H1 (cell line): ENCODE measurements around the gene ZNF516. TPM values are rescaled to one million over a fixed set of nuclear protein-coding genes. Genes with fewer than 3 reads are reported as not detected.

Experiments
- CTCF ChIA-PET: fragments of 300-600 bp; sonication (Branson Sonifier 250); formaldehyde crosslinking; loops from one replicate; lab custom pipeline; 2021; ENCODE audit not compliant: partially characterized antibody; lab: Charles Lee
- POLR2A ChIA-PET: fragments of 300-600 bp; sonication (Branson Sonifier 250); formaldehyde crosslinking; loops from one replicate; lab custom pipeline; 2021; ENCODE audit warnings: inconsistent platforms; ENCODE audit not compliant: partially characterized antibody; lab: Charles Lee
- DNase-seq, 2 experiments: peaks; one replicate each; pipeline versions ENCODE4 v3.0.0 to v3.0.0-alpha.2; 2010 to 2022; ENCODE audit warnings: low spot score in 2 of 2, low read depth in 1 of 2, mixed read lengths in 1 of 2
- FAIRE-seq: peaks from 2 replicates; lab custom pipeline; 2011; peaks lifted over from hg19 to GRCh38; lab: Jason Lieb, UNC
- H2AFZ ChIP-seq: 2 replicates; pipeline ENCODE4 v1.8.1; 2012; ENCODE audit warnings: low read length, inconsistent platforms
- H2AK5ac ChIP-seq: 2 replicates; pipeline ENCODE4 v1.6.1; 2013; ENCODE audit warnings: low read depth, low read length
- H2BK120ac ChIP-seq: replicated peaks from 2 replicates; pipeline ENCODE3; 2013; ENCODE audit warnings: low read depth, low read length, inconsistent platforms
- H2BK12ac ChIP-seq: 2 replicates; pipeline ENCODE4 v1.6.1; 2013; ENCODE audit warnings: low read depth, low read length
- H2BK15ac ChIP-seq: 2 replicates; pipeline ENCODE4 v1.6.1; 2013; ENCODE audit warnings: low read length
- H2BK20ac ChIP-seq: 2 replicates; pipeline ENCODE4 v1.6.1; 2013; ENCODE audit warnings: low read length
- H2BK5ac ChIP-seq: 2 replicates; pipeline ENCODE4 v1.6.1; 2013; ENCODE audit warnings: low read depth, low read length
- H3K14ac ChIP-seq: 2 replicates; pipeline ENCODE4 v1.6.1; 2013; ENCODE audit warnings: inconsistent platforms; ENCODE audit not compliant: insufficient read length
- H3K18ac ChIP-seq: 2 replicates; pipeline ENCODE4 v1.6.1; 2013; ENCODE audit warnings: low read length; ENCODE audit errors: extremely low read depth
- H3K23ac ChIP-seq: 2 replicates; pipeline ENCODE4 v1.6.1; 2013; ENCODE audit warnings: inconsistent platforms; ENCODE audit not compliant: insufficient read length
- H3K23me2 ChIP-seq: 2 replicates; pipeline ENCODE4 v1.6.1; 2013; ENCODE audit warnings: low read depth, low read length
- H3K27ac ChIP-seq: 2 replicates; pipeline ENCODE4 v1.6.1; 2011; ENCODE audit warnings: low read depth, low read length, inconsistent platforms
- H3K27me3 ChIP-seq, 4 experiments: replicated peaks in 1 of 4; 1 replicate in 1 of 4; 2 replicates in 3 of 4; pipeline versions ENCODE4 v1.6.1 to v1.8.1; 2011 to 2013; ENCODE audit warnings: low read length in 3 of 4, mild to moderate bottlenecking in 3 of 4, inconsistent platforms in 2 of 4, mixed read lengths in 2 of 4, moderate library complexity in 1 of 4; ENCODE audit not compliant: control insufficient read depth in 3 of 4, insufficient read depth in 3 of 4; ENCODE audit errors: extremely low read depth in 1 of 4
- H3K36me3 ChIP-seq, 4 experiments: 2 replicates each; pipeline versions ENCODE4 v1.6.1 to v1.8.1; 2011 to 2013; ENCODE audit warnings: mild to moderate bottlenecking in 4 of 4, low read length in 3 of 4, moderate library complexity in 2 of 4, control low read depth in 1 of 4, inconsistent platforms in 1 of 4; ENCODE audit not compliant: insufficient read depth in 4 of 4, control insufficient read depth in 2 of 4
- H3K4ac ChIP-seq: replicated peaks from 2 replicates; pipeline ENCODE3; 2013; ENCODE audit warnings: low read length, low read depth, mixed read lengths, inconsistent platforms; ENCODE audit not compliant: insufficient read length
- H3K4me1 ChIP-seq, 4 experiments: replicated peaks in 1 of 4; 1 replicate in 1 of 4; 2 replicates in 3 of 4; pipeline versions ENCODE4 v1.6.1 to v1.8.1; 2011 to 2013; ENCODE audit warnings: low read length in 3 of 4, inconsistent platforms in 2 of 4, mixed read lengths in 1 of 4; ENCODE audit not compliant: insufficient read depth in 4 of 4, control insufficient read depth in 3 of 4
- H3K4me2 ChIP-seq, 2 experiments: 2 replicates each; pipeline versions ENCODE4 v1.6.1 to v1.8.1; 2011 to 2013; ENCODE audit warnings: low read depth in 2 of 2, low read length in 2 of 2, control low read depth in 1 of 2, inconsistent platforms in 1 of 2, mild to moderate bottlenecking in 1 of 2; ENCODE audit not compliant: insufficient read depth in 1 of 2
- H3K4me3 ChIP-seq, 4 experiments: fragments of 200-600, 300-600 bp in 1 of 4; sonication (generic), shearing (Covaris generic), sonication (Bioruptor Twin) in 1 of 4; 2 replicates each; pipeline versions ENCODE4 v1.5.1 to v1.8.1; 2011 to 2016; ENCODE audit warnings: low read length in 4 of 4, low read depth in 3 of 4, control low read depth in 2 of 4, inconsistent platforms in 2 of 4, mild to moderate bottlenecking in 2 of 4, mixed read lengths in 1 of 4, moderate library complexity in 1 of 4; ENCODE audit not compliant: insufficient read depth in 2 of 4; ENCODE audit errors: extremely low read depth in 1 of 4
- H3K56ac ChIP-seq: replicated peaks from 2 replicates; pipeline ENCODE3; 2013; ENCODE audit warnings: low read depth, mild to moderate bottlenecking, mixed read lengths, low read length, inconsistent platforms; ENCODE audit not compliant: insufficient read length
- H3K79me1 ChIP-seq: 2 replicates; pipeline ENCODE4 v1.6.1; 2013; ENCODE audit warnings: low read depth, low read length, control low read depth
- H3K79me2 ChIP-seq, 2 experiments: 2 replicates each; pipeline versions ENCODE4 v1.6.1 to v1.8.1; 2012 to 2013; ENCODE audit warnings: low read length in 2 of 2, mild to moderate bottlenecking in 2 of 2, inconsistent platforms in 1 of 2; ENCODE audit not compliant: insufficient read depth in 2 of 2, control insufficient read depth in 1 of 2
- H3K9ac ChIP-seq, 4 experiments: replicated peaks in 1 of 4; 1 replicate in 1 of 4; 2 replicates in 3 of 4; pipeline versions ENCODE4 v1.6.1 to v1.8.1; 2011 to 2013; ENCODE audit warnings: low read depth in 3 of 4, low read length in 3 of 4, control low read depth in 2 of 4, mild to moderate bottlenecking in 2 of 4, moderate library complexity in 2 of 4, inconsistent platforms in 1 of 4; ENCODE audit errors: extremely low read depth in 1 of 4
- H3K9me3 ChIP-seq, 2 experiments: 2 replicates each; pipeline versions ENCODE4 v1.6.1 to v1.8.1; 2012 to 2013; ENCODE audit warnings: mild to moderate bottlenecking in 2 of 2, moderate library complexity in 2 of 2, control low read depth in 1 of 2, inconsistent platforms in 1 of 2, low read depth in 1 of 2, low read length in 1 of 2, mixed read lengths in 1 of 2; ENCODE audit not compliant: insufficient read depth in 2 of 2
- H4K20me1 ChIP-seq, 2 experiments: replicated peaks in 1 of 2; 2 replicates each; pipeline versions ENCODE3 to v1.8.1; 2011 to 2013; ENCODE audit warnings: inconsistent platforms in 2 of 2, low read length in 2 of 2, mild to moderate bottlenecking in 1 of 2; ENCODE audit not compliant: insufficient read depth in 2 of 2, control insufficient read depth in 1 of 2
- H4K5ac ChIP-seq: 2 replicates; pipeline ENCODE4 v1.6.1; 2013; ENCODE audit warnings: low read length, low read depth, mixed read lengths, inconsistent platforms; ENCODE audit not compliant: insufficient read length
- H4K8ac ChIP-seq: 2 replicates; pipeline ENCODE4 v1.8.0; 2013; ENCODE audit warnings: mild to moderate bottlenecking, moderate library complexity, low read length, inconsistent platforms; ENCODE audit not compliant: insufficient read depth; ENCODE audit errors: extremely low read depth
- H4K91ac ChIP-seq: replicated peaks from 2 replicates; pipeline ENCODE3; 2013; ENCODE audit warnings: low read length, mixed read lengths, inconsistent platforms; ENCODE audit not compliant: insufficient read length
- CBX8 ChIP-seq: fragments of 300-800, 300-1000 bp; sonication (generic); IDR thresholded peaks from 2 replicates; pipeline ENCODE4 v1.7.1; 2016; ENCODE audit warnings: low read depth, low read length, borderline replicate concordance
- MAFK ChIP-seq: IDR thresholded peaks from 2 replicates; pipeline ENCODE4 v1.6.1; 2012; ENCODE audit warnings: low read depth, mild to moderate bottlenecking, improper control_type of control experiment, low read length
- TBP ChIP-seq: IDR thresholded peaks from 2 replicates; pipeline ENCODE4 v1.6.1; 2011; ENCODE audit warnings: low read depth, low read length, improper control_type of control experiment
- WGBS, 2 experiments: shearing (Covaris generic) in 1 of 2; methylation state at CpG; one replicate each; pipeline versions ENCODE4 v1.1.6 to v1.1.7; 2013 to 2015; ENCODE audit warnings: low lambda C conversion rate in 2 of 2, mixed read lengths in 2 of 2, inconsistent platforms in 1 of 2, low coverage in 1 of 2, missing lambda C conversion rate in 1 of 2; ENCODE audit not compliant: insufficient replicate concordance in 2 of 2, insufficient coverage in 1 of 2, insufficient read length in 1 of 2; ENCODE audit errors: extremely low coverage in 1 of 2, missing lambda C conversion rate in 1 of 2; 5-methylcytosine and 5-hydroxymethylcytosine counted together
- polyA plus RNA-seq, 7 experiments: library from polyadenylated mRNA; depleted of rRNA in 3 of 7; stranded (reverse) in 5 of 7; unstranded in 2 of 7; fragments of >200 nt in 5 of 7; fragments of 200-250 nt in 2 of 7; gene quantifications; 1 replicate in 5 of 7; 2 replicates in 1 of 7; 4 replicates in 1 of 7; pipeline versions ENCODE4 v1.2.1 to v1.2.3, GENCODE V29; 2011 to 2013; ENCODE audit warnings: missing spikeins in 2 of 7, mixed read lengths in 2 of 7
- total RNA-seq: library from RNA; stranded (reverse); fragmentation: NEBNext Ultra II Directional; extraction: Animal tissue kit (Norgen Biotek cat#: 25700); gene quantifications from 2 replicates; pipeline ENCODE4 v1.2.1, GENCODE V29; 2021

ZNF516 gene
- total and polyA plus RNA-seq, 2 of the 8 experiments (the other 6 are each of a cell fraction or from before 2014, with no cell fraction given): 7.3 to 17.0 TPM

- Histone ChIP-seq H3K14ac (no peak overlapping the region), H2BK5ac (no peak overlapping the region), H3K79me2 (no peaks in the 10 kb centered on the region), H3K56ac (no peak overlapping the region), H2AK5ac (no peak overlapping the region), H3K4me2 (peak overlapping the region in 1 of 2 experiments; percentile 40; a peak in 2 of 4 replicates), H2BK120ac (no peak overlapping the region), H3K9me3 (no peaks in the 10 kb centered on the region), H2AFZ (peak overlapping the region; percentile 84), H2BK15ac (0 out of 2 replicates have a peak overlapping the region, but pooled peaks have one; percentile 54), H3K23ac (no peak overlapping the region), H4K20me1 (peaks cover 0 to 6% of the 10 kb centered on the region in 2 experiments), H3K23me2 (peaks cover 7% of the 10 kb centered on the region; the same call in 1 of the 2 replicates), H2BK20ac (no peak overlapping the region), H4K91ac (peak overlapping the region; percentile 12), H3K27me3 (no peaks in the 10 kb centered on the region), H3K36me3 (no peaks in the 10 kb centered on the region), H3K18ac (peak overlapping the region; percentile 7; the same call in 1 of the 2 replicates), H3K4ac (no peak overlapping the region), H2BK12ac (peak overlapping the region; percentile 44; the same call in 1 of the 2 replicates), H3K79me1 (no peaks in the 10 kb centered on the region), H3K4me3 (no peak overlapping the region), H4K8ac (no peak overlapping the region), H3K4me1 (peaks cover 3 to 6% (median 4%) of the 10 kb centered on the region in 4 experiments; a peak in 4 of 7 replicates), H4K5ac (no peak overlapping the region), H3K9ac (no peak overlapping the region), H3K27ac (no peak overlapping the region)
- 89% methylated on average over 27 of the region's 27 CpGs; no CpG with 5 or more reads in 1 of the 2 experiments for WGBS, 2 experiments
- POLR2A ChIA-PET: no interaction called here
- CTCF ChIA-PET: interaction anchor here (0.5 to 2.9 kb wide), 18 partner anchors 10 to 1333 kb away, joined by 3 to 12 read pairs (median 4); no protein-coding TSS in a partner anchor
- DNase-seq (no peak), FAIRE-seq (no peak)
- TF ChIP-seq CBX8 (no peak), TBP (no peak), MAFK (no peak)
Observed at GRCh38 chr18:76348267-76349066, 146.6 kb downstream of the ZNF516 start.
